NOMO-1 (cell line): Measurements from ENCODE around the gene PRDX1.
A peak's percentile ranks its signal among the peaks of the same experiment; 100 is the strongest.
"Not testable (repeated sequence)": the region's sequence is repeated elsewhere in the genome, so short reads cannot be mapped to it uniquely, and the experiment has no call there.

ENCODE experiments used
- DNase-seq, 2 experiments: peaks; one replicate each; lab custom pipeline; 2025; ENCODE audit not compliant: unreplicated experiment in 2 of 2; lab: John Stamatoyannopoulos, UW

PRDX1 gene

DNA sequence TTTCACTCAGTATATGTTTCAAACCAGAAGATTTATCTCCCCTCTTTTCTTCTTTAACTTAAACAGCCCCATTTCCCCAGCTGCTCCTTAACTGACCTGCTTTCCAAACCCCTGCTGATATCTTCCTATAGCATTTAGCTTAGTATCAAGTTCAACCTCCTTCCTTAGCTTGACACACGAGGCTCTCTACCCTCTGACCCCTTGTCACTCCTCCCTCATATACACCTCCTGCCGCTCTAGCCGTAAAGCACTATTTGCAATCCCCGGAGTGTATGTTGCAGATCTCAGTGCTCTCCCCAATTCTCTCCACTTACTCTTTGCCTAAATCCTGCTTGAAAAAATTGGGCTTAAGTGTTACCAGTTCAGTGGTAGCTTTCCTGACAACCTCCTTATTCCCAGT lies 15.2 kb upstream of the PRDX1 start:
- no peak for DNase-seq

DNA sequence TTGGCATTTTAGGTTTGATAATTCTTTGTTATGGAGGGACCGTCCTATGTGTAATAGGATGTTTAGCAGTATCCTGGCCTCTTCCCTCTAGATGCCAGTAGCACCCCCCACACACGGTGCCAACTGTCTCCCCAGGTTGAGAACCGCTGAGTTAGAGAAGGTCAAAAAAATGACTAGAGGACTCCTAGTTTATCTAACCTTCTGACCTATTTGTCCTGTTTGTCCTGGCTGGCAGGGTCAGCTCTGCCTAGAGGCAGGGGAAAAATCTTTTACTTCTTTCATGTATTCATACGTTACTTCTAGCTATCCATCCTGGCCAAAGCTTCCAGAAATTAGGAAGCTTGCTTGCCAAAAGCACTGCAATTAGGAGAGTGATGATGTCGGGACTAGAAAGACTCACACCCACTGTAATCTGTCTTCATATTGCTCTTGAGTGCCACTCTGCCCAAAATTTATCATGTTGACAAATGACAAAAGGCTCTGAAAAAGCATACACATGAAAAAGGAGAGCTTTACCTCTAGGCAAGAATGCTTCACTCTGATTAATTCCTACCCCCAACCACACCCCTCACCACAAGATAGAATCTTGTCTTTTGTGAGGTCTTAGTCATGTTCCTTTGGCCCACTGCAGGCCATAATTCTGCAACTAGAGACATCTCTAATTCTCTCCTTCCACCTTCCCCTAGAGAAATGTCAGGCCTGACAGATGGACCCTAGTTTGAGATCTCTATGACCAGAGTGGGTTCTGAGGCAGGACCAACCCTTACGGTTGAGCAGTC lies 14.5 kb upstream of the PRDX1 start:
- no peak for DNase-seq

- DNase-seq: peak in 1 of 2 experiments; percentile 23
These were observed 10.2 kb upstream of the PRDX1 start for GRCh38 chr1:45531873-45532272.

DNA sequence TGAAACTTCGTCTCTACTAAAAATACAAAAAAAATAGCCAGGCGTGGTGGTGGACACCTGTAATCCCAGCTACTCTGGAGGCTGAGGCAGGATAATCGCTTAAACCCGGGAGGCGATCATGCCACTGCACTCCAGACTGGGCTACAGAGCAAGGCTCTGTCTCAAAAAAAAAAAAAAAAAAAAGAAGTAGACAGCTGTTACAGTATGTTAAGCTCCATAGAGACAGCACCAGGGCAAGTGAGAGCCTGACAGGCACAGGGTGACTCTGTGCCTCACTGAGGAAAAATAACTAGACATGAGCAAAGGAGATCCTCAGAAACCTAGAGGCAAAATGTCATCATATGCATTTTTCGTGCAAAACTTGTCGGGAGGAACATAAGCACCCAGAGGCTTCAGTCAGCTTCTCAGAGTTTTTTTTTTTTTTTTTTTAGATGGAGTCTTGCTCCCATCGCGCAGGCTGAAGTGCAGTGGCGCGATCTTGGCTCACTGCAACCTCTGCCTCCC lies 9.0 kb upstream of the PRDX1 start:
- no peak for DNase-seq

DNA sequence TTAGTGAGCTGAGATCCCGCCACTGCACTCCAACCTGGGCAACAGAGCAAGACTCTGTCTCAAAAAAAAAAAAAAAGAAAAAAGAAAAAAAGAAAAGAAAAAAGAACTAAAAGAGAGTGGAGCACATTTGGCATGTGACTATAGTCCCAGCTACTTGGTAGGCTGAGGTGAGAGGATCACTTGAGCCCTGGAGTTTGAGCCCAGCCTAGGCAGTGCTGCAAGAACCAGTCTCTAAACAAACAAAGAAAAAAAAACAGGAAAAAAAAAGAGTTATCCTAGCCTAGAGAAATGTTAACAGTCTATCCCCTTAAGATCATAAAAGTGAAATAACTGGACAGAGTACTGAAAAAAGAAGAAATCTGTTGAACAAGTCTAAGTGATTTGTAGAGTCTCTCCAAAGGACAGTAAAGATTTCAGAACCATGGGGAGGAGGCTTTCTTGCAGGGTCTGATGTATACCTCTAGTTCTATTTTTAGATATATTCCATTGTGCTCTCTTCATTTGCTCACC lies 4.5 kb upstream of the PRDX1 start:
- DNase-seq: no peak

- DNase-seq: not testable (repeated sequence)
These were observed 2.3 kb upstream of the PRDX1 start for GRCh38 chr1:45523975-45524374.

DNA sequence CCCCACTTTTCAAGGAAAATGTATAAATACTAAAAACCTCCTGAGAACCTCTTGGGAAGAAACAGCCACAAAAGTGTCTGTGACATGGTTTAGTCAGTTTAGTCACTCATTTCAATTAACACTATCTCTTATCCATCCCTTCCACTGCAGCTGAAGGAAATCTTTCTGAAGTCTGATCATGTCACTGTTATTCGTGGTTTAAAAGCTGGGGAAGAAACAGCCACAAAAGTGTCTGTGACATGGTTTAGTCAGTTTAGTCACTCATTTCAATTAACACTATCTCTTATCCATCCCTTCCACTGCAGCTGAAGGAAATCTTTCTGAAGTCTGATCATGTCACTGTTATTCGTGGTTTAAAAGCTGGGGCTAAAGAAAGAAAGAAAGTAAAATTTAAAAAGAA lies 1.8 kb upstream of the PRDX1 start:
- not testable (repeated sequence) for DNase-seq

- no peak for DNase-seq
These were observed 830 bp upstream of the PRDX1 start for GRCh38 chr1:45522324-45523104.

DNA sequence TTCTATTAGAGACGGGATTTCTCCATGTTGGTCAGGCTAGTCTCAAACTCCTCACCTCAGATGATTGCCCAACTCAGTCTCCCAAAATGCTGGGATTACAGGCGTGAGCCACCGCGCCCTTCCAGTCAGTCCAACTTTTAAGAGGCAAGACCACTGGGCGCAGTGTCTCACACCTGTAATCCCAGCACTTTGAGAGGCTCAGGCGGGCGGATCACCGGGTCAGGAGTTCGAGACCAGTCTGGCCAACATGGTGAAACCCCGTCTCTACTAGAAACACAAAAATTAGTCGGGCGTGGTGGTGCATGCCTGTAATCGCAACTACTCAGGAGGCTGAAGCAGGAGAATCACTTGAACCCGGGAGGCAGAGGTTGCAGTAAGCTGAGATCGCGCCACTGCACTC lies 1.9 kb downstream of the PRDX1 start:
- DNase-seq: not testable (repeated sequence)

DNA sequence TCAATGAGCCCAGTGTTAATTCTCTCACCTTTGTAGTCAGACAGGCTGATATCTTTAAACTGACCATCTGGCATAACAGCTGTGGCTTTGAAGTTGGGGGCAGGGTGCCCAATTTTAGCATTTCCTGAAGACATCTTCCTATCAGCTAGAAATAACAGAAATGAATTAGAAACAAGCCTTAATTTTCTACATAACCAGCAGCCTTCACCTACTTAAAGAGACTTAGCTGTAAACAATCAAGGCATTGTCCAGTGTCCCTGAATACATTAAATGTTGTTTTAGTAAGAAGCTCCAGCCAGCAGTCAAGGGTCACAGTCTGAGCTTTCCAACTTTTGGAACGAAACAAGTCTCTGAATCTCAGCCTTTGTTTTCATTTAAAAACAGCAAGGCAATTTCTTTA lies 2.8 kb downstream of the PRDX1 start:
- DNase-seq: no peak

- DNase-seq: not testable (repeated sequence)
These were observed 3.3 kb downstream of the PRDX1 start for GRCh38 chr1:45518366-45518765.

GRCh38 chr1:45516465-45516864 lies 5.2 kb downstream of the PRDX1 start:
- no peak for DNase-seq

DNA sequence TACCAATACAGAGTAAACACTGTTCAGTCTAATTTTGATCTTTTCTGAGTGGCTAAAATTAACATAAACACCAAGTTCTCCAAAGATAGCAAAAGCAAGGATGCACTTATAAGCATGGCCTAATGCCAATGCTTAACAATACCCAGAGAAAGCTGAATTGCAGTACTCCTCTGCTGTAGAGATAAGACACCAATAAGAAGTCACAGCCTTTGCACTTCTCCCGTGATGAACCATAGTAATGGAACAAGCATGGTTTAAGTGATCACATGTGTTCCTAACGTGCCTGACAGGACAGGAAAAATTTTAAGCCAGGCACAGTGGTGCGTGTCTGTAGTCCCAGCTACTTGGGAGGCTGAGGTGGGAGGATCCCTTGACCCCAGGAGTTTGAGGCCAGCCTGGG lies 5.6 kb downstream of the PRDX1 start:
- DNase-seq: no peak

DNA sequence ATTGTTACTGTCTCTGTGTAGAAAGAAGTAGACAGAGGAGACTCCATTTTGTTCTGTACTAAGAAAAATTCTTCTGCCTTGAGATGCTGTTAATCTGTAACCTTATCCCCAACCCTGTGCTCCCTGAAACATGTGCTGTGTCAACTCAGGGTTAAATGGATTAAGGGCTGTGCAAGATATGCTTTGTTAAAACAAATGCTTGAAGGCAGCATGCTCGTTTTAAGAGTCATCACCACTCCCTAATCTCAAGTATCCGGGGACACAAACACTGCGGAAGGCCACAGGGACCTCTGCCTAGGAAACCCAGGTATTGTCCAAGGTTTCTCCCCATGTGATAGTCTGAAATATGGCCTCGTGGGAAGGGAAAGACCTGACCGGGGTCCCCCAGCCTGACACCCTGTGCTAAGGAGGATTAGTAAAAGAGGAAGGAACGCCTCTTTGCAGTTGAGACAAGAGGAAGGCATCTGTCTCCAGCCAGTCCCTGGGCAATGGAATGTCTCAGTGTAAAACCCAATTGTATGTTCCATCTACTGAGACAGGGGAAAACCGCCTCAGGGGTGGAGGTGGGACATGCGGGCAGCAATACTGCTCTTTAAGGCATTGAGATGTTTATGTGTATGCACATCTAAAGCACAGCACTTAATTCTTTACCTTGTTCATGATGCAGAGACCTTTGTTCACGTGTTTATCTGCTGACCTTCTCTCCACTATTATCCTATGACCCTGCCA lies 8.0 kb downstream of the PRDX1 start:
- DNase-seq: not testable (repeated sequence)

DNA sequence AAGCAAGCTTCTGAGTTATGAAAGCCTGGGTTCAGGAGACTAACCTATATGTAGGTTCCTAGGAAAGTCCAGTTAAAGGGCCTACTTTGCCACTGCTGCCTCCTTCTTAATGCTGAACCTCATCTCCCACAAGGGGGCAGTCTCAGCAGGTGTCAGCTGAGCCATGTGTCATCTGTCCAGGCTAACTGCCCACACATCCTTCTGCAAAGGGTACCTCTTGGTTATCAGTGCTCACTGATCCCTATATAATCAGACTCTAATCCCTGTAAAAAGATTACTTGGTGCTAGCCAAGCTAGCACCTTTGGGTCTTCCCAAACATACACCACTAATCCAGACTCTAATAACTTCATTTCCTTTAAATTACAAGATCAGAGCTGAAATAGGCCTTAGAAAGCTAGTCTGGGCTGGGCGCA lies 9.0 kb downstream of the PRDX1 start:
- DNase-seq: peak; percentile 26 to 56

DNA sequence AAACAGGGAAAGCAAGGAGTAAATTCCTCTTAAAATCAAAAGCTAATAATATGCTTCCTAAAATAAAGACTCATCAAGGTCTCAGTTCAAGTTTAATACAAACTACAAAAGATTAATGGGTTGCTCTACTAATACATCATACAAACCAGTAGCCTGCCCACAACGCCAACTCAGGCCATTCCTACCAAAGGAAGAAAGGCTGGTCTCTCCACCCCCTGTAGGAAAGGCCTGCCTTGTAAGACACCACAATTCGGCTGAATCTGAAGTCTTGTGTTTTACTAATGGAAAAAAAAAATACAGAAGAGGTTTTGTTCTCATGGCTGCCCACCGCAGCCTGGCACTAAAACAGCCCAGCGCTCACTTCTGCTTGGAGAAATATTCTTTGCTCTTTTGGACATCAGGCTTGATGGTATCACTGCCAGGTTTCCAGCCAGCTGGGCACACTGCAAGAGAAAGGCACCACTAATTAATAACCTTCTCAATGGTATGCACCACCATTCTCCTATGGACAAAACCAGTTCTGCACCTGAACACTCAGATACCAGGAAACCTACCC lies 10.6 kb downstream of the PRDX1 start:
- no peak for DNase-seq

- DNase-seq: no peak
These were observed 11.4 kb downstream of the PRDX1 start for GRCh38 chr1:45510036-45510971.

GRCh38 chr1:45508295-45509151 lies 13.2 kb downstream of the PRDX1 start:
- DNase-seq: no peak

DNA sequence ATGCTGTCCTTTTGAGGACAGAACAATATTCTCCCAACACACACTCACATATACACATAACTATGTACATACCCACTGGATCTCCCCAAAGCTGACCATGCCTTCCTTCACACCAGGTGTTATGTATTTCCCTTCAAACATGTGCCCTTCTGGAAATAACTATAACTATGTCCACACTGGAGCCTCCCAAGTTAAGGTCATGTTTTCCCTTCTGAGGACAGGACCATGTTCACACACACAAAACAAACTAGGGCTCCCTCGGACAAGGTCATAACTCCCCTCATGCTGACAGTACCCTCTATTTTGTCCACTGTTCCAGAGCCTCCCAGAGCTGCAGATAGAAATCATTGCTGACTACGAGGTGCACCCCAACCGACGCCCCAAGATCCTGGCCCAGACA lies 13.8 kb downstream of the PRDX1 start:
- no peak for DNase-seq
